Skeletal muscle satellite cell (primary cell): ENCODE results near the gene MXD3.

Source experiments
- H3K27me3 ChIP-seq: 2 replicates; pipeline ENCODE4 v1.7.0; 2013; ENCODE audit warnings: low read length; ENCODE audit not compliant: control insufficient read depth, insufficient read depth
- H3K36me3 ChIP-seq: 2 replicates; pipeline ENCODE4 v1.7.0; 2013; ENCODE audit warnings: mild to moderate bottlenecking, control low read depth, low read length; ENCODE audit not compliant: insufficient read depth
- H3K4me1 ChIP-seq: 2 replicates; pipeline ENCODE4 v1.7.0; 2013; ENCODE audit warnings: low read length; ENCODE audit not compliant: control insufficient read depth, insufficient read depth
- H3K4me2 ChIP-seq: 2 replicates; pipeline ENCODE4 v1.7.0; 2013; ENCODE audit warnings: mild to moderate bottlenecking, low read length
- H3K4me3 ChIP-seq: 2 replicates; pipeline ENCODE4 v1.7.0; 2013; ENCODE audit warnings: low read length
- H3K9ac ChIP-seq: 2 replicates; pipeline ENCODE4 v1.7.0; 2013; ENCODE audit warnings: mild to moderate bottlenecking, low read depth, low read length, moderate library complexity
- H3K9me3 ChIP-seq: replicated peaks from 2 replicates; pipeline ENCODE4 v1.7.0; 2013; ENCODE audit warnings: mild to moderate bottlenecking, control low read depth, low read length

MXD3 gene

GRCh38 chr5:177299697-177300096, 12.0 kb downstream of the MXD3 start:
- Histone ChIP-seq H3K9ac (no peak overlapping the region), H3K4me2 (no peak overlapping the region), H3K27me3 (no peaks in the 10 kb centered on the region), H3K4me1 (peaks cover 25% of the 10 kb centered on the region), H3K4me3 (no peak overlapping the region), H3K9me3 (no peaks in the 10 kb centered on the region), H3K36me3 (peaks cover 57% of the 10 kb centered on the region)

- Histone ChIP-seq H3K9me3 (no peaks in the 10 kb centered on the region), H3K36me3 (peaks cover 72% of the 10 kb centered on the region), H3K4me1 (peaks cover 22% of the 10 kb centered on the region), H3K9ac (no peak overlapping the region), H3K4me2 (no peak overlapping the region), H3K27me3 (no peaks in the 10 kb centered on the region), H3K4me3 (no peak overlapping the region)
Observed at GRCh38 chr5:177297922-177298321, 13.8 kb downstream of the MXD3 start.

- Histone ChIP-seq H3K4me2 (no peak overlapping the region), H3K4me1 (peaks cover 9% of the 10 kb centered on the region), H3K9ac (no peak overlapping the region), H3K4me3 (no peak overlapping the region), H3K27me3 (no peaks in the 10 kb centered on the region), H3K36me3 (peaks cover 78% of the 10 kb centered on the region), H3K9me3 (no peaks in the 10 kb centered on the region)
Observed at GRCh38 chr5:177296581-177296980, 15.1 kb downstream of the MXD3 start.

GRCh38 chr5:177295924-177296323, 15.8 kb downstream of the MXD3 start:
- H3K4me2 ChIP-seq, result no peak overlapping the region
- no peak overlapping the region for H3K4me3 ChIP-seq
- no peaks in the 10 kb centered on the region for H3K27me3 ChIP-seq
- no peak overlapping the region for H3K9ac ChIP-seq
- no peaks in the 10 kb centered on the region for H3K9me3 ChIP-seq
- peaks cover 7% of the 10 kb centered on the region for H3K4me1 ChIP-seq
- peaks cover 79% of the 10 kb centered on the region for H3K36me3 ChIP-seq

GRCh38 chr5:177294632-177295031, 17.1 kb downstream of the MXD3 start:
- H3K4me1 ChIP-seq, result no peaks in the 10 kb centered on the region
- no peak overlapping the region for H3K4me2 ChIP-seq
- no peak overlapping the region for H3K4me3 ChIP-seq
- no peaks in the 10 kb centered on the region for H3K9me3 ChIP-seq
- no peak overlapping the region for H3K9ac ChIP-seq
- H3K27me3 ChIP-seq, result no peaks in the 10 kb centered on the region
- peaks cover 77% of the 10 kb centered on the region for H3K36me3 ChIP-seq

- no peak overlapping the region for H3K4me2 ChIP-seq
- H3K9ac ChIP-seq, result no peak overlapping the region
- no peaks in the 10 kb centered on the region for H3K4me1 ChIP-seq
- H3K4me3 ChIP-seq, result no peak overlapping the region
- H3K36me3 ChIP-seq, result peaks cover 78% of the 10 kb centered on the region
- no peaks in the 10 kb centered on the region for H3K9me3 ChIP-seq
- H3K27me3 ChIP-seq, result no peaks in the 10 kb centered on the region
Observed at GRCh38 chr5:177293819-177294581, 17.7 kb downstream of the MXD3 start.

GRCh38 chr5:177291735-177292134, 20.0 kb downstream of the MXD3 start:
- peaks cover 76% of the 10 kb centered on the region for H3K36me3 ChIP-seq
- H3K4me3 ChIP-seq, result no peak overlapping the region
- no peak overlapping the region for H3K4me2 ChIP-seq
- no peaks in the 10 kb centered on the region for H3K4me1 ChIP-seq
- H3K9me3 ChIP-seq, result no peaks in the 10 kb centered on the region
- H3K27me3 ChIP-seq, result no peaks in the 10 kb centered on the region
- H3K9ac ChIP-seq, result no peak overlapping the region

GRCh38 chr5:177290816-177291596, 20.7 kb downstream of the MXD3 start:
- no peaks in the 10 kb centered on the region for H3K4me1 ChIP-seq
- peaks cover 69% of the 10 kb centered on the region for H3K36me3 ChIP-seq
- H3K9me3 ChIP-seq, result no peaks in the 10 kb centered on the region
- H3K4me3 ChIP-seq, result no peak overlapping the region
- H3K27me3 ChIP-seq, result no peaks in the 10 kb centered on the region
- H3K9ac ChIP-seq, result no peak overlapping the region
- H3K4me2 ChIP-seq, result no peak overlapping the region

GRCh38 chr5:177288191-177288590, 23.5 kb downstream of the MXD3 start:
- H3K4me3 ChIP-seq, result no peak overlapping the region
- no peaks in the 10 kb centered on the region for H3K4me1 ChIP-seq
- H3K36me3 ChIP-seq, result peaks cover 59% of the 10 kb centered on the region
- no peak overlapping the region for H3K4me2 ChIP-seq
- H3K9ac ChIP-seq, result no peak overlapping the region
- no peaks in the 10 kb centered on the region for H3K27me3 ChIP-seq
- H3K9me3 ChIP-seq, result no peaks in the 10 kb centered on the region

- Histone ChIP-seq H3K4me2 (no peak overlapping the region), H3K9ac (no peak overlapping the region), H3K4me3 (no peak overlapping the region), H3K4me1 (peaks cover 6% of the 10 kb centered on the region), H3K36me3 (peaks cover 72% of the 10 kb centered on the region), H3K27me3 (no peaks in the 10 kb centered on the region), H3K9me3 (no peaks in the 10 kb centered on the region)
Observed at GRCh38 chr5:177276886-177277285, 34.8 kb downstream of the MXD3 start.

GRCh38 chr5:177275883-177276282, 35.8 kb downstream of the MXD3 start:
- Histone ChIP-seq H3K9me3 (no peaks in the 10 kb centered on the region), H3K36me3 (peaks cover 74% of the 10 kb centered on the region), H3K27me3 (no peaks in the 10 kb centered on the region), H3K4me3 (no peak overlapping the region), H3K4me1 (peaks cover 13% of the 10 kb centered on the region), H3K4me2 (no peak overlapping the region), H3K9ac (no peak overlapping the region)
